Neural cell (in vitro differentiated cells): ENCODE measurements around the gene POT1. TPM values are rescaled to one million over a fixed set of nuclear protein-coding genes. Genes with fewer than 3 reads are reported as not detected.

Source experiments
- H2AFZ ChIP-seq: fragments of 200-600, 300-800 bp; sonication (generic), shearing (Covaris generic); 2 replicates; pipeline ENCODE4 v1.6.0; 2014; ENCODE audit warnings: low read depth, mild to moderate bottlenecking, antibody characterized with exemption, low read length, moderate library complexity
- H3F3A ChIP-seq: fragments of 200-600 bp; shearing (Covaris generic); 2 replicates; pipeline ENCODE4 v1.6.1; 2016; ENCODE audit warnings: mild to moderate bottlenecking, moderate library complexity, mixed read lengths, antibody characterized with exemption, low read length; ENCODE audit not compliant: insufficient read depth, poor library complexity, severe bottlenecking
- H3K27ac ChIP-seq: fragments of 200-600, 300-800 bp; sonication (generic), shearing (Covaris generic); 2 replicates; pipeline ENCODE4 v1.5.1; 2014; ENCODE audit warnings: mild to moderate bottlenecking, low read length, moderate library complexity
- H3K27me3 ChIP-seq: fragments of 300-800, 200-600 bp; sonication (generic), shearing (Covaris generic); 2 replicates; pipeline ENCODE4 v1.6.0; 2014; ENCODE audit warnings: mild to moderate bottlenecking, low read depth, low read length, moderate library complexity; ENCODE audit not compliant: insufficient read depth
- H3K36me3 ChIP-seq: fragments of 300-800, 200-600 bp; sonication (generic), shearing (Covaris generic); 2 replicates; pipeline ENCODE4 v1.5.1; 2014; ENCODE audit warnings: mild to moderate bottlenecking, antibody characterized with exemption, low read length, moderate library complexity; ENCODE audit not compliant: insufficient read depth
- H3K4me2 ChIP-seq: fragments of 300-800, 200-600 bp; sonication (generic), shearing (Covaris generic); 2 replicates; pipeline ENCODE4 v1.6.0; 2014; ENCODE audit warnings: mild to moderate bottlenecking, low read length
- H3K4me3 ChIP-seq: fragments of 300-800, 200-600 bp; sonication (generic), shearing (Covaris generic); 2 replicates; pipeline ENCODE4 v1.5.1; 2014; ENCODE audit warnings: mild to moderate bottlenecking, low read length, moderate library complexity
- H3K79me2 ChIP-seq: fragments of 200-600 bp; shearing (Covaris generic); replicated peaks from 2 replicates; pipeline ENCODE4 v1.6.0; 2014; ENCODE audit warnings: mild to moderate bottlenecking, low read length, moderate library complexity; ENCODE audit not compliant: insufficient read depth
- H3K9ac ChIP-seq: fragments of 300-800, 200-600 bp; sonication (generic), shearing (Covaris generic); 2 replicates; pipeline ENCODE4 v1.6.1; 2016; ENCODE audit warnings: mild to moderate bottlenecking, low read length, mixed read lengths
- H3K9me2 ChIP-seq: fragments of 200-600 bp; shearing (Covaris generic); 2 replicates; pipeline ENCODE4 v1.6.1; 2016; ENCODE audit warnings: mild to moderate bottlenecking, low read length, mixed read lengths; ENCODE audit not compliant: insufficient read depth
- H3K9me3 ChIP-seq: fragments of 200-600, 300-800 bp; sonication (generic), shearing (Covaris generic); 2 replicates; pipeline ENCODE4 v1.6.1; 2016; ENCODE audit warnings: mild to moderate bottlenecking, mixed run types, low read length, moderate library complexity, mixed read lengths
- H4K20me1 ChIP-seq: fragments of 200-600 bp; shearing (Covaris generic); 2 replicates; pipeline ENCODE4 v1.6.1; 2016; ENCODE audit warnings: mild to moderate bottlenecking, mixed run types; ENCODE audit not compliant: insufficient read depth
- CTCF ChIP-seq: fragments of 450-650 bp; IDR thresholded peaks from 2 replicates; pipeline ENCODE4 v1.5.1; 2014; ENCODE audit warnings: antibody characterized with exemption, mild to moderate bottlenecking, moderate library complexity; ENCODE audit not compliant: poor library complexity, severe bottlenecking
- EP300 ChIP-seq: fragments of 450-650 bp; conservative IDR thresholded peaks from 2 replicates; pipeline ENCODE4 v1.6.1; 2014; ENCODE audit warnings: antibody characterized with exemption, mild to moderate bottlenecking, moderate library complexity; ENCODE audit not compliant: poor library complexity, severe bottlenecking
- EZH2 ChIP-seq: fragments of 200-600, 300-800 bp; shearing (Covaris generic), sonication (generic); IDR thresholded peaks from 2 replicates; pipeline ENCODE4 v1.6.1; 2014; ENCODE audit warnings: antibody characterized with exemption, low read length, borderline replicate concordance, mild to moderate bottlenecking; ENCODE audit not compliant: insufficient read depth, poor library complexity, severe bottlenecking
- MXI1 ChIP-seq: fragments of 450-650 bp; conservative IDR thresholded peaks from 2 replicates; pipeline ENCODE4 v1.6.1; 2014; ENCODE audit warnings: antibody characterized with exemption, mild to moderate bottlenecking; ENCODE audit not compliant: poor library complexity, severe bottlenecking
- POLR2AphosphoS5 ChIP-seq: IDR thresholded peaks from 2 replicates; pipeline ENCODE4 v1.6.1; 2012
- RAD21 ChIP-seq: fragments of 450-650 bp; conservative IDR thresholded peaks from 2 replicates; pipeline ENCODE4 v1.6.1; 2014; ENCODE audit warnings: antibody characterized with exemption, mild to moderate bottlenecking, moderate library complexity
- SMC3 ChIP-seq: fragments of 450-650 bp; conservative IDR thresholded peaks from 2 replicates; pipeline ENCODE4 v1.6.1; 2014; ENCODE audit warnings: antibody characterized with exemption, mild to moderate bottlenecking, moderate library complexity; ENCODE audit not compliant: poor library complexity
- TAF1 ChIP-seq: IDR thresholded peaks from 2 replicates; pipeline ENCODE4 v1.6.1; 2012; ENCODE audit warnings: low read depth
- polyA plus RNA-seq: library from polyadenylated mRNA; depleted of rRNA; stranded (reverse); fragments of >200 nt; gene quantifications from 2 replicates; pipeline ENCODE4 v1.2.3, GENCODE V29; 2014
- TF ChIP-seq, protein P1 (sequence below): IDR thresholded peaks from 2 replicates; pipeline ENCODE4 v1.6.1; 2012; ENCODE audit warnings: borderline replicate concordance

Gene POT1
- polyA plus RNA-seq, 1 donor from 2014 or later, result 19.3 TPM

DNA sequence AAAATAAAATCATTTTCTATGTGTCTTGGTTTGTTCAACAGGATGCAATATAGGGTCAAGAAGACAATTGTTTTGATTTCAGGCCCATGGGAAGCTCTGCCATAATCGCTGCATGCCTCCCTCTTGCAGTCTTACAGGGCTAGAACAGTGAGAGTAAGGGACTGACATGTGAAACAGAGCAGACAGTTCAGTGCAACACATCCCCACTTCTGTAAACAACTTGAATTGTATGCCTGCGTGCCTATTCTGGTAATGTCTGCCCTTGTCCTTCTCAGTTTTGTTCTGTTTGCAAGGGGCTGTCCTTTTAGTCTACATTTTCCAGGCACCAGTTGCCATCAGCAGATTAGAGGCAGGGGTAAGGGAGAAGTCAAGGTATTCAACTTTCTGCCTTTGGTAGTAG is 129.2 kb downstream of the POT1 start:
- no peaks in the 10 kb centered on the region for H3K27me3 ChIP-seq
- H3K27ac ChIP-seq, result no peak overlapping the region
- TF ChIP-seq CTCF, result no peak
- no peak for TF ChIP-seq MXI1
- TF ChIP-seq, protein P1, sequence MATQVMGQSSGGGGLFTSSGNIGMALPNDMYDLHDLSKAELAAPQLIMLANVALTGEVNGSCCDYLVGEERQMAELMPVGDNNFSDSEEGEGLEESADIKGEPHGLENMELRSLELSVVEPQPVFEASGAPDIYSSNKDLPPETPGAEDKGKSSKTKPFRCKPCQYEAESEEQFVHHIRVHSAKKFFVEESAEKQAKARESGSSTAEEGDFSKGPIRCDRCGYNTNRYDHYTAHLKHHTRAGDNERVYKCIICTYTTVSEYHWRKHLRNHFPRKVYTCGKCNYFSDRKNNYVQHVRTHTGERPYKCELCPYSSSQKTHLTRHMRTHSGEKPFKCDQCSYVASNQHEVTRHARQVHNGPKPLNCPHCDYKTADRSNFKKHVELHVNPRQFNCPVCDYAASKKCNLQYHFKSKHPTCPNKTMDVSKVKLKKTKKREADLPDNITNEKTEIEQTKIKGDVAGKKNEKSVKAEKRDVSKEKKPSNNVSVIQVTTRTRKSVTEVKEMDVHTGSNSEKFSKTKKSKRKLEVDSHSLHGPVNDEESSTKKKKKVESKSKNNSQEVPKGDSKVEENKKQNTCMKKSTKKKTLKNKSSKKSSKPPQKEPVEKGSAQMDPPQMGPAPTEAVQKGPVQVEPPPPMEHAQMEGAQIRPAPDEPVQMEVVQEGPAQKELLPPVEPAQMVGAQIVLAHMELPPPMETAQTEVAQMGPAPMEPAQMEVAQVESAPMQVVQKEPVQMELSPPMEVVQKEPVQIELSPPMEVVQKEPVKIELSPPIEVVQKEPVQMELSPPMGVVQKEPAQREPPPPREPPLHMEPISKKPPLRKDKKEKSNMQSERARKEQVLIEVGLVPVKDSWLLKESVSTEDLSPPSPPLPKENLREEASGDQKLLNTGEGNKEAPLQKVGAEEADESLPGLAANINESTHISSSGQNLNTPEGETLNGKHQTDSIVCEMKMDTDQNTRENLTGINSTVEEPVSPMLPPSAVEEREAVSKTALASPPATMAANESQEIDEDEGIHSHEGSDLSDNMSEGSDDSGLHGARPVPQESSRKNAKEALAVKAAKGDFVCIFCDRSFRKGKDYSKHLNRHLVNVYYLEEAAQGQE, result no peak
- no peak for TF ChIP-seq EZH2
- no peak for TF ChIP-seq EP300
- no peak for TF ChIP-seq TAF1
- no peak for TF ChIP-seq RAD21
- TF ChIP-seq POLR2AphosphoS5, result no peak
- TF ChIP-seq SMC3, result no peak
- no peaks in the 10 kb centered on the region for H3K9me3 ChIP-seq
- H3K4me3 ChIP-seq, result no peak overlapping the region
- H3F3A ChIP-seq, result no peaks in the 10 kb centered on the region
- H4K20me1 ChIP-seq, result no peaks in the 10 kb centered on the region
- no peaks in the 10 kb centered on the region for H3K9me2 ChIP-seq
- no peak overlapping the region for H2AFZ ChIP-seq
- no peaks in the 10 kb centered on the region for H3K79me2 ChIP-seq
- no peak overlapping the region for H3K9ac ChIP-seq
- no peaks in the 10 kb centered on the region for H3K36me3 ChIP-seq
- no peak overlapping the region for H3K4me2 ChIP-seq

- Histone ChIP-seq H3K9me3 (no peaks in the 10 kb centered on the region), H2AFZ (no peak overlapping the region), H3K9ac (no peak overlapping the region), H4K20me1 (no peaks in the 10 kb centered on the region), H3K4me3 (no peak overlapping the region), H3K27ac (no peak overlapping the region), H3K27me3 (no peaks in the 10 kb centered on the region), H3K9me2 (no peaks in the 10 kb centered on the region), H3K36me3 (no peaks in the 10 kb centered on the region), H3F3A (no peaks in the 10 kb centered on the region), H3K4me2 (no peak overlapping the region), H3K79me2 (no peaks in the 10 kb centered on the region)
- TF ChIP-seq SMC3 (no peak), RAD21 (no peak), MXI1 (no peak), EZH2 (no peak), POLR2AphosphoS5 (no peak), EP300 (no peak), CTCF (no peak), TAF1 (no peak)
- TF ChIP-seq, protein P1, result no peak
Observed at GRCh38 chr7:124799448-124799847, 130.2 kb downstream of the POT1 start.
